GM12872 (cell line): ENCODE measurements around the gene CROCC2.

ENCODE experiments used
- TF ChIP-seq, protein P1 (sequence below): IDR thresholded peaks from 3 replicates; pipeline ENCODE4 v1.5.1; 2011; ENCODE audit warnings: low read depth, mild to moderate bottlenecking, low read length, moderate library complexity; ENCODE audit not compliant: insufficient read depth

The CROCC2 gene

DNA sequence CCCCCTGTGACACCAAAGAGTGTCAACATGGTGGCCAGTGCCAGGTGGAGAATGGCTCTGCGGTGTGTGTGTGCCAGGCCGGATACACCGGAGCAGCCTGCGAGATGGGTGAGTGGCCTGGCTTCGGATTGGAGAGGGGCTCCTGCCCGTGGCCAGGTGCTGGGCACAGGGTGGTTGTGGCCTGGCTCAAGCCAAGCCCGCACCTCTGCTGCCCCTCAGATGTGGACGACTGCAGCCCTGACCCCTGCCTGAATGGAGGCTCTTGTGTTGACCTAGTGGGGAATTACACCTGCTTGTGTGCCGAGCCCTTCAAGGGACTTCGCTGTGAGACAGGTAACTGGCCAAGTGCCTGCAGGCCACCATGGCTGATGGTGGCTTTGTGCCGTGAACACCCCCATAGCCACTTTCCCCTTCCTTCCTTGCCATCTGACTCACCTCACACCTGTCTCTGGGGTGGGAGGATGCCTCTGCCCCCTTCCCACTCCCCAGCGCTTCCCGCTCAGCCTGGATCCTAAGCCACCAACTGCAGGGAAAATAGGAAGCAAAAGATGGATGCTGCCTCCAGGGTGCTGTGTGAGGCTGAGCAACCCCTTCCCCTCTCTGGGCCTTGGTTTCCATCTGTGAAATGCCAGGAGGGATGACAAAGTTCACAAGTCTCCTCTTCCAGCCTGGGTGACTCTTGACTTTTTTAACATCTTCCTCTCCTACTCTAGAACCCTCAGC lies 134.1 kb downstream of the CROCC2 start:
- TF ChIP-seq, protein P1, sequence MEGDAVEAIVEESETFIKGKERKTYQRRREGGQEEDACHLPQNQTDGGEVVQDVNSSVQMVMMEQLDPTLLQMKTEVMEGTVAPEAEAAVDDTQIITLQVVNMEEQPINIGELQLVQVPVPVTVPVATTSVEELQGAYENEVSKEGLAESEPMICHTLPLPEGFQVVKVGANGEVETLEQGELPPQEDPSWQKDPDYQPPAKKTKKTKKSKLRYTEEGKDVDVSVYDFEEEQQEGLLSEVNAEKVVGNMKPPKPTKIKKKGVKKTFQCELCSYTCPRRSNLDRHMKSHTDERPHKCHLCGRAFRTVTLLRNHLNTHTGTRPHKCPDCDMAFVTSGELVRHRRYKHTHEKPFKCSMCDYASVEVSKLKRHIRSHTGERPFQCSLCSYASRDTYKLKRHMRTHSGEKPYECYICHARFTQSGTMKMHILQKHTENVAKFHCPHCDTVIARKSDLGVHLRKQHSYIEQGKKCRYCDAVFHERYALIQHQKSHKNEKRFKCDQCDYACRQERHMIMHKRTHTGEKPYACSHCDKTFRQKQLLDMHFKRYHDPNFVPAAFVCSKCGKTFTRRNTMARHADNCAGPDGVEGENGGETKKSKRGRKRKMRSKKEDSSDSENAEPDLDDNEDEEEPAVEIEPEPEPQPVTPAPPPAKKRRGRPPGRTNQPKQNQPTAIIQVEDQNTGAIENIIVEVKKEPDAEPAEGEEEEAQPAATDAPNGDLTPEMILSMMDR: no peak

DNA sequence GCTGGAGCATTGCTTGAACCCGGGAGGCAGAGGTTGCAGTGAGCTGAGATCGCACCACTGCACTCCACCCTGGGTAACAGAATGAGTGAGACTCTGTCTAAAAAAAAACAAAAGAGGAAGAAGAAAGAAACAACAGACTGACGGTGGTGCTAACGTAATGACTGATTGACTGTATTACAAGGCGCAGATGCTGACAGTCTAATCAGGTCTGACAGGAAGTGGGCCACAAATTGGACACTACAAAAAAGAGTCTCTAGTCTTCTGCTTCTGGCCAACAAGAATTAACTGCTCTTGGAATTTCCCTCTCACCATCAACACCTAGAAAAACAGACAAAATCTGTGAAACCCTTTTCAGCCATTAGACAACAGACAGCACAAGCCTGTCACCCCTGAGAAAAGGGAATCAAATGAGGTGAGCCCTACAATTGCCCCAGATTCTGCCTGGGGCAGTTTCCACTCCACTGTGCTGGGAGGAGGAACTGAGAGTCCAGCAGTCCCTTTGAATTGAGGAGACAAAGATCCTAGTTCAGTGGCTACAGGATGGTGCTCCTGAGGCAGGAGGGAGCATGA lies 135.5 kb downstream of the CROCC2 start:
- TF ChIP-seq, protein P1: no peak
